HAP-1 (cell line): Measurements from ENCODE around the gene MAPK8.

Experiments
- DNase-seq, 2 experiments: peaks; one replicate each; pipeline ENCODE4 v3.0.0-alpha.2; 2016 to 2020; ENCODE audit warnings: low spot score in 2 of 2
- H3K27me3 ChIP-seq: fragments of 250-450 bp; sonication (Bioruptor Pico); 2 replicates; pipeline ENCODE4 v1.5.1; 2020; ENCODE audit warnings: low read depth, mild to moderate bottlenecking, moderate library complexity
- H3K36me3 ChIP-seq: fragments of 250-450 bp; sonication (Bioruptor Pico); replicated peaks from 2 replicates; pipeline ENCODE4 v1.5.1; 2020; ENCODE audit warnings: mild to moderate bottlenecking
- H3K4me1 ChIP-seq: fragments of 250-450 bp; sonication (Bioruptor Pico); 2 replicates; pipeline ENCODE4 v1.5.1; 2020; ENCODE audit warnings: mild to moderate bottlenecking
- H3K4me3 ChIP-seq: fragments of 250-450 bp; sonication (Bioruptor Pico); 2 replicates; pipeline ENCODE4 v1.5.1; 2020; ENCODE audit warnings: mild to moderate bottlenecking, moderate library complexity
- H3K9me3 ChIP-seq: fragments of 250-450 bp; sonication (Bioruptor Pico); 2 replicates; pipeline ENCODE4 v1.5.1; 2020; ENCODE audit warnings: mild to moderate bottlenecking, moderate library complexity
- in situ Hi-C: fragments of 300-500 bp; cut with MboI; formaldehyde crosslinking; loops from 3 replicates; pipeline ENCODE4 v1.14.3; 2020; ENCODE audit warnings: low sequenced_read_pairs, inconsistent platforms, mixed read lengths

Gene MAPK8

DNA sequence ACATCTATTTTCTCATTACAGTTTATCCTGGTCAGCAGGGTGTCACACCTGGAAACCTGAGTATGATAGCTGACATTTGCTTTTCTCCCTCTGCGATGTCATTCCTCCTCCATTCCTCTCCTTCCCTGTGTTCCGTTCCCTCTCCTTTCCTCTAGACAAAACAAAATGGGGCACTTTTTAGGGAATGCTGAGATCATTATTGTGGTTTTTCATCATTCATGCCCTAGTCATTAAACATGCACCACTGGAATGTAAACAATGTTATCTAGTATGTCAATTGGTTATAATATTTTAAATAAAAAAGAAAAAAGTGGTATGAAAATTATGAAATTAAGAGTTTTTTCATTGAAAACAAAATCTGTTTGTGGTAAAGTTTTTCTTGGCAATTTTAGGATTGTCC lies 132.6 kb downstream of the MAPK8 start:
- H3K27me3 ChIP-seq, result no peaks in the 10 kb centered on the region
- no peaks in the 10 kb centered on the region for H3K9me3 ChIP-seq
- H3K36me3 ChIP-seq, result no peaks in the 10 kb centered on the region
- H3K4me3 ChIP-seq, result no peak overlapping the region
- no peak for DNase-seq
- H3K4me1 ChIP-seq, result no peaks in the 10 kb centered on the region
- in situ Hi-C loops, result no loop called here

DNA sequence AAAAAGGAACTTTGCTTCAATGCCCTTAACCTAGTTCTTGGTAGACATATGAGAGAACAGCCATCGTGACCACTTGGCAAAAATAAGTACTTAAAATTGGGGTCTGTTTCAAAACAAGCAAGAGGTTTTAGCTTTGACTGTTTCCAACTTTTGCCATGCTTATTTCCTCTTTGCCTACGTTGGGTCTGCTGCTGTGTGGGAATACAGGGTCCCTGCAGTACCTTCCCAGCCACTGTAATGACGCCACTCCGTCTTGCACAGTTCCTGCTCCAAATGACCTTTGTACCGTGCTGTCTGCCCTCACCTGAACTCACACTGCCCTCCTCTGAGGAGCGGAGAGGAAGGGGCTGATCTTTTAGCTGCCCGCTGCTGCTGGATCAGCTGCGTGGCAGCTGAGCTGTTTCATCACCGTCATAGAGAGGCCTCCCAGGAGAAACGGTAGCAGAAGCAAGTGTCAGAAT lies 133.1 kb downstream of the MAPK8 start:
- no peaks in the 10 kb centered on the region for H3K9me3 ChIP-seq
- H3K4me3 ChIP-seq, result no peak overlapping the region
- no peaks in the 10 kb centered on the region for H3K36me3 ChIP-seq
- H3K4me1 ChIP-seq, result no peaks in the 10 kb centered on the region
- no peak for DNase-seq
- in situ Hi-C loops, result no loop called here
- no peaks in the 10 kb centered on the region for H3K27me3 ChIP-seq

DNA sequence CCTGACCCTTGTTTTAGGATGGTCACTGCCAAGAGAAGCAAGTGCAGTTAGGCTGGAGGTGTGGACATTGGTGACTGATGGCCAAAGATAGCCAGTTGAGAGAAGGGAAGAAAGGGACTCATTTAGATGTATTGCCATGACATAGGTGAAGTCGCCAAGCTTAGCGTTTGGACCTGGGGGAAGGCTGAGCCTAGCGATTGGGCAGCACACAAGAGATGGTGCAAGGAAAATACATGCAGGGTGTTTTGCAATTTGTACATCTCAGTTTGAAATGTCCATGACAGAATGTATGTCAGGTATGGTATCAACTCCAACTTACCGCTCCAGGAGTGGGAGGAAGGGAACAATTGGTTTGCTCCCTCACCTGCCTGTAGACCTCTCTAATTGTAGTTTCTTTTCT lies 134.3 kb downstream of the MAPK8 start:
- Histone ChIP-seq H3K4me1 (no peaks in the 10 kb centered on the region), H3K9me3 (no peaks in the 10 kb centered on the region), H3K4me3 (no peak overlapping the region), H3K36me3 (no peaks in the 10 kb centered on the region), H3K27me3 (no peaks in the 10 kb centered on the region)
- DNase-seq, result no peak
- in situ Hi-C loops, result no loop called here

DNA sequence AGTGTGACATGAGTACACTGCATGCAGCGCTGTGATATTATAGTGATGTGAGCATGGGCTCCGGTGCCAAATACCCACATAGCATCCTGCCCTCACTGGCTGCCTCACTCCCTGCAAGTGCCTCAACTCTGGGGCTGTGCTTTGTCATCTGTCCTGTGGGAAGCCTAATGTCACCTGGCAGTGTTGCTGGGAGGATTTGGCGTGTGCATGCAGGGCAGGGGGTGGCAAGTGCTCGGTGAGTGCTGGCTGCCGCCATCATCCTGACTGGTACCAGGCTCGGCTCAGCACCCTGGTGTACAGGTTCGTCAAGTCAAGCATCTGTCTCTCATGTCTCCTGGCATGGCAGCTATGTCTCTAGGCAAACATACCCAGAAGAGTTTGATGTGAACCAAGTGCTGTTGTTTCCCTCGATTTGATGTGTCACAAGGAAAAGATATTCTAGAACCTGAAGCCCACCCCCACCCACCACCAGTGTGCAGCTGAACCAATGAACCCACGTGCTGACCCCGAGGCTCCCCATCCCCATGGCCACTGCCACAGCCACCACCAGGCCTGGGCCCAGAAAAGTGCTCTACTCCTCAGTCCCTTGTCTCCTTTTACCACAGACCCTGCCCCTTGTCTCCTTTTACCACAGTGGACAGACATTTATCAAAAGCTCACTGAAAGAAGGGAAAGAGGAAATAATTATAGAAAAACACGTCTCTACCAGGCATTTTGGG lies 135.8 kb downstream of the MAPK8 start:
- no peak for DNase-seq

DNA sequence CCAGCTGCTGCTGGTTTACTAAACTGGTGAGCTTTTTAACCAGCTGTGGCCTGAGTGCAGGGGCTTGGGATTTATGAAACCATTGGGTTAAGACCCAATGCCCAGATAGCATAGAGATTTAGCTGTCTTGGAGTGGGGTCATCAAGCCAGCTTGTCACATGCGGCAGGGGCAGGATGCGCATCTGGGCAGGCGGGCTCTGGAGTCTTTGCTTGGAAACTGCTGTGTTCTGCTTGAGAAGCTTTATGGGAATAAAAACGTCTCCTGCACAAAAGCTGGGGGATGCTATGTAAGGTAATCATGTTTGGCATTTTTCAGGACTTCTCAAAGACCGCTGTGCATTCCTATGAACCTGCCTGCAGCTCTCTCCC lies 136.3 kb downstream of the MAPK8 start:
- H3K4me1 ChIP-seq, result no peaks in the 10 kb centered on the region
- H3K27me3 ChIP-seq, result no peaks in the 10 kb centered on the region
- no peak overlapping the region for H3K4me3 ChIP-seq
- H3K36me3 ChIP-seq, result no peaks in the 10 kb centered on the region
- no peak for DNase-seq
- H3K9me3 ChIP-seq, result no peaks in the 10 kb centered on the region
- in situ Hi-C loops, result no loop called here

More for the DNA sequence above, 135.8 kb downstream of the MAPK8 start:
- Histone ChIP-seq H3K9me3 (no peaks in the 10 kb centered on the region), H3K36me3 (no peaks in the 10 kb centered on the region), H3K4me1 (no peaks in the 10 kb centered on the region), H3K4me3 (no peak overlapping the region), H3K27me3 (no peaks in the 10 kb centered on the region)
- in situ Hi-C loops, result no loop called here

DNA sequence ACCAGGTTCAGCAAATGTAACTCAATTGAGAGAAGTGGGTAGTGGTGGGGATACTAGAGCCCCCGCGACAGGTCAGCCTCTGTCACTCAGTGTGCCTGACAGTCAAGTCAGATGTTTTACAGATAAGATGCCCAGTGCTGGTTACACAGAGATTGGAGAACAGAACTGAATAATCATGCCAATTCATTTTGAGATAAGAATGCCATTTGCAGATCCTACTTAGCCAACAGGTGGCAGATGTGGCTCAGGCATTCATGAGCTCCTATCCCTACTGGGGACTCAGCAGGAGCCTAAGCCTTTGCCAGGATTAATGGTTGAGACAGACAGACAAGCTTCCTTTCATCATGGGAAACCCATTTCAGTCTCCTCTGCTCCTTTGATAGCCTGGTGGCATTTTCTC lies 137.8 kb downstream of the MAPK8 start:
- in situ Hi-C loops, result no loop called here
- no peaks in the 10 kb centered on the region for H3K9me3 ChIP-seq
- DNase-seq, result no peak
- H3K4me3 ChIP-seq, result no peak overlapping the region
- H3K27me3 ChIP-seq, result no peaks in the 10 kb centered on the region
- no peaks in the 10 kb centered on the region for H3K4me1 ChIP-seq
- H3K36me3 ChIP-seq, result no peaks in the 10 kb centered on the region

DNA sequence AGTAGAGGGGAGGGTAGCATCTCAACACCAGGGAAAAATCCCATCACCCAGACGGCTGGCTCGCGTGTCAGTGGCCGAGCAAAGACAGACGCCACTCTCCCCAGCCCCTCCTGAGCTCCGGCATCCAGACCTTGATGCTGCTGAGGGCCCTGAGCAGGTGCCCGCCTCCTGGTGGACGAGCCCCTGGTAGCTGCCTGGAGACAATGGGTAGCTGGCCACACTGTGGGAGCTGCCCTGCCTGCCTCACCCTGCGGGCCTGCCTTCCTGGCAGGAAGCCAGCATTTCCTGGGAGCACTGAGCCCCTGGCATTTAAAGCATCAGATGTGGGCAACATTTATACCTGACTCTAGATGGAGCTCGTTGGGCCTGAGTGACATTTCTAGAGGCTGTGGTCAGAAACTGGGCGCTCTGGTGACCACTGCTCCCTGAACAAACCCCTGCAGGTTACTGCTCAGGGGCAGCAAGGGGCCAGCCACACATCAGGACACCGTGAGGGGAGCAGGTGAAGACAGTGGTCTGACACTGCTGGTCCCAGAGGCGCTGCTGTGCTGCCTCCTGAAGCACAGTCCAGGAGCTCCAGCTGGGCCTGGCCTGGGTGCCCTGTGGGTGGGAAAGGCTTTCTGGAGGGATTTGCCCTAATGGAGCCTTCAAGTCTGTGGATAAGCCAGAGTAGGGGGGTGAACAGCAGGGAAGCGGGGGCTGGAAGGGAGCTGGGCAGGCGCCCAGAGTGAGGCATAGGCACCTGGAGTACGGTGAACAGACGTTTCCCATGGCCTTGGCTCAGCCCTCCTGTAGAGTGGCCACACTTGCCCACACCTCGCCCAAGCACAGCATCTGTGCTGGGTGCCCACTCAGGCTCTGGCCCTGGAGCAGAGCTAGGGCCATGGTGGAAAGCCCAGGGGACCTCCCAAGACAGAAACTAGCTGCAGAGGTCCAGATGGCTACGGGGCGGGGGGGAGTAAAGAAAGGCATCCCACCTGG lies 138.7 kb downstream of the MAPK8 start:
- no peak overlapping the region for H3K4me3 ChIP-seq
- no peaks in the 10 kb centered on the region for H3K36me3 ChIP-seq
- DNase-seq, result no peak
- in situ Hi-C loops, result no loop called here
- no peaks in the 10 kb centered on the region for H3K9me3 ChIP-seq
- no peaks in the 10 kb centered on the region for H3K27me3 ChIP-seq
- no peaks in the 10 kb centered on the region for H3K4me1 ChIP-seq

DNA sequence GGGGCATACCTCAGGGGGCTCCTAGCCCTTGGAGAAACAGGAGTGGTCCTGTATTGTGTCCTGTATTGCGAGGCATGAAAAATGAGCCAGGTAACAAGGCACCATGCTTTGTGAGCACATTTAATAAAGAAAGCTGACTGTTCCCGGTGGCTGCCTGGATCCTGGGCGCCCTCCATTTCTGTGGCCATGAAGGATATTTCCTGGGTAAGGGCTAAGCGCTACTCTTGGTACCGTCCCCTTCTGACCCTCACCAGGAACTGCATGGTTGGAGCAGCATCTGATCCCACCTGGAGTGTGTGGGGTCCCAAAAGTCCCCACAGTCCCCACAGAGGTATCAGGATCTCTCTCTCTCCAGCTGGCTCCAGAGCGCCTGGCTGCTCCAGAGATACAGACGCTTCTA lies 139.5 kb downstream of the MAPK8 start:
- in situ Hi-C loops, result no loop called here
- DNase-seq, result no peak
- Histone ChIP-seq H3K9me3 (no peaks in the 10 kb centered on the region), H3K4me3 (no peak overlapping the region), H3K27me3 (no peaks in the 10 kb centered on the region), H3K4me1 (no peaks in the 10 kb centered on the region), H3K36me3 (no peaks in the 10 kb centered on the region)

DNA sequence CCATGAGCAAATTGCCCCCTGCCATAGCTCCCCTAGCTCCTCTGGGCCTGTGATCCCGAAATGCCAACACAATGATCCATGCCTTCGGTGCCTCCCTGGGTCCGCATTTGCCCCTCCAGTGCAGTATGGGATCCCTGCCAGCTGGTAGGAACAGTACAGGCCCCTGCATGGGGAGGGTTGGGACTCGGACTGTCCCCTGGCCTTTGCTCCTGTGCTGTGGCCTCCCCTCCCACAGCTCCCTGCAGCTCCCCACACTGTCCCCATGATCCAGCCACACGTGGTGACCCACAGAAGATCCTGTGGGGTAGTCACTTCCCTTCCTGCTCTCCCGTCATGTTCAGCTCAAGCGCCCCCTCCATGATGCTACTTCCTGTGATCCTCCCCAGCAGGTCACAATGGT lies 140.3 kb downstream of the MAPK8 start:
- DNase-seq, result no peak
- H3K27me3 ChIP-seq, result no peaks in the 10 kb centered on the region
- in situ Hi-C loops, result no loop called here
- H3K4me3 ChIP-seq, result no peak overlapping the region
- no peaks in the 10 kb centered on the region for H3K36me3 ChIP-seq
- no peaks in the 10 kb centered on the region for H3K9me3 ChIP-seq
- no peaks in the 10 kb centered on the region for H3K4me1 ChIP-seq

DNA sequence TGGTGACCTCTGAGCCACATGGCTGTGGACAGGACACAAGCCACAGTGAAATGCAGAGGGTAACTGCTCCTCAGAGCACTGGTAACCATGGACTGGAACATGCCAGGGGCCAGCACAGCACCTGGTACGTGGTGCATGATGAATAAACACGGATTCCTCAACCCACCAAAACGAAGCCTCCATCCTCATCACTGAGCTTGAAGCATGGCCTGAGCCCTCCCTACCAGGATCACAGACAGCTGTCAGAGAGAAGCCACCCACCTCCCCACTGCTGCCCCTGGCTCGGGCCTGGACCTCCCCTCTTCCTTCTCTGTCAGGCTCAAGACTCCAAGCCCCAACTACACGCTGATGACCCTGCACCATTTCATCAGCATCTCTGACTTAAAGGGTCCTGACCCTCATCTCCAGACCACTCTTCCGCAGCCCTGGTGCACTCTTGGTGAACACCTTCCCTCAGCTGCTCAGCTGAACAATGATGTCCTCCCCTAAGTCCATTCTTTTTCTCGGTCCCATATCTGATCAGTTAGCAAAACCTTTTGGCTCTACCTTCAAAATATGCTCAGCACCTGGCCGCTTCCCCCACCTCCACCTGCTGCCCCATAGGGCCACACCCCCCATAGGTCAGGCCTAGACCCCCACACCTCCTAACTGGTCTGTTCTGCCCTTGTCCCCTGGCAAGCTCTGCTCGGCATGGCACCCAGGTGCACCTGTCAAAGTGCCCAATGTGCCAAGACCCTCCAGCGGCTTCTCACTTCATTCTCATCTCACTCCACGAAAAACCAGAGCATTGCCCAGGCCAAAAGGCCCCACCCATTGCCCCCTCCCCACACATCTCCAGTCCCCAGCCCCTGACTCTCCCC lies 141.1 kb downstream of the MAPK8 start:
- H3K27me3 ChIP-seq, result no peaks in the 10 kb centered on the region
- no peak for DNase-seq
- no peaks in the 10 kb centered on the region for H3K9me3 ChIP-seq
- in situ Hi-C loops, result no loop called here
- no peak overlapping the region for H3K4me3 ChIP-seq
- no peaks in the 10 kb centered on the region for H3K36me3 ChIP-seq
- no peaks in the 10 kb centered on the region for H3K4me1 ChIP-seq

DNA sequence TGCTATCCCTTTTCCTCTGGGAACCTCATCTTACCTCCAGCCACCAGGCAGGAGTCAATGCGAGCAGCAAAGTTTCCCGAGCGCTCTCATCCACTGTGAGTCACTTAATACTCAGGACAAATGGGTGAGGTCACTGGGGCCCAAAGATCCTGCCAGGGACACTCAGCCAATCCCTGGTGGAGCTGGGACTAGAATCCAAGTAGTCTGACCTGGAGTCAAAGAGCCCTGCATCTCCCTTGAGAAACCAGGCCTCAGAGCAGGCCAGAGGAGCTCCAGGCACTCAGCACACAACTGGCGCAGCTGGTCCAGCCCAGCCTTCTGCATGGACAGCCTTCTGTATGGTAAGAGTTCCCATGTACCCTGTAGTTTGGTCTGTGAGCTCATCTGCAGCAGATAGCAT lies 142.3 kb downstream of the MAPK8 start:
- DNase-seq, result no peak
- Histone ChIP-seq H3K27me3 (no peaks in the 10 kb centered on the region), H3K4me1 (no peaks in the 10 kb centered on the region), H3K36me3 (no peaks in the 10 kb centered on the region), H3K4me3 (no peak overlapping the region), H3K9me3 (no peaks in the 10 kb centered on the region)
- in situ Hi-C loops, result no loop called here

DNA sequence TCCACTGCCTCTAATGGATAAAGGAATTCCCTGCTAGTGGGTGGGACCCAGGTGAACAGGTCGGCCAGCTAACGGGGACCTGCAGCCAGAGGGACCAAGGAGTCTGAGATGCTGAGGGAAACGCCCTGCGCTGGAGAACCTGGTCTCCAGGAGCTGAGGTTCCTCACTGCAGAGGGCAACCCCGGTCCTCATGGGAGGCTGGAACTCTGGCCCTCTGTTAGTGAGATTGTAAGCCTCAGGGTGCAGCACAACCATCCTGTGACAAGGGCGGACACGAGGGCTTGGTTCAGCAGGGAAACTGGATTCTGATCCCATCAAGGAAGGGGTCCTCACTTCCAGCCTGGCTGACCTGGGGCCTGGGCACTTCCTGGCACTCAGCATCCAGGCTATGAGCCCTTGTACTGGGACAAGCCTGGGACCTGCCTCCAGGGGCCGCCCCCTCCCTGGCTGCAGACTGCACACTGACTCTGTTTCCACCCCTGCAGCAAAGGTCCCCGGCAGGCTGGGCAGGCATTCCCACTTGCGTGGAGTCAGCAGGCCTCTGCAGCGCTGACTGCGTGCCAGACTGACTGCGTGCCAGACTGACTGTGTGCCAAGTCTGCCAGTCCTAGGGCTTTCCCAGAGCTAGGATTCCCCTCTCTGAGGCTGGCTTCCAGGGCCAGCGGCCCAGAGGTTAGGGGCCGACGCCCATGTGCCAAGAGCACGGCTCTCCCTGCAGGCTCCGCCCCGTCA lies 143.2 kb downstream of the MAPK8 start:
- DNase-seq, result no peak
- no peaks in the 10 kb centered on the region for H3K4me1 ChIP-seq
- H3K27me3 ChIP-seq, result no peaks in the 10 kb centered on the region
- H3K36me3 ChIP-seq, result no peaks in the 10 kb centered on the region
- H3K4me3 ChIP-seq, result no peak overlapping the region
- in situ Hi-C loops, result no loop called here
- no peaks in the 10 kb centered on the region for H3K9me3 ChIP-seq

DNA sequence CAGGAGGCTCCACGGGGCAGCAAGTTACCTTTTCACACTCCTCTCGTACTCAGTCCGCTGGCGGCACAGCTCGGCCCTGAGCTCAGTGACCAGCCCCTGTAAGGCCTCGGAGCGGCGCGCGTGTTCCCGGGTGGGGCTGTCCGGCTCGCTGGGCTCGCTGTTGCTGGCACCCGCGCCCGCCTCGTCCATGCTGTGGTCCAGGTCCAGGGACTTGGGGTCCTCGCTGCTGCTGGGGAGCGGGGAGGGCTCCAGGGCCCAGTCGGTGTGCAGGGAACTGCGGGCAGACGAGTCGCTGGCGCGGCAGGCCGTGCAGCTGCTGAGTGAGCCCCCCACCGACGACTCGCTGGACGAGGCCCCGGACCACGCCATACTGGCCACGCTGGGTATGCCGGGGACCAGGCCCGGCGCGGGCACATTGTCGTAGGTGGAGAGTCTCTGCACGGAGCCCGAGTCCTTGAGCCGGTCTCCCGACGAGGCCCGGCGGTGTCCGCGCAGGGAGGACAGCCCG lies 143.8 kb downstream of the MAPK8 start:
- no peaks in the 10 kb centered on the region for H3K4me1 ChIP-seq
- H3K9me3 ChIP-seq, result no peaks in the 10 kb centered on the region
- H3K36me3 ChIP-seq, result no peaks in the 10 kb centered on the region
- DNase-seq, result no peak
- in situ Hi-C loops, result no loop called here
- H3K27me3 ChIP-seq, result no peaks in the 10 kb centered on the region
- H3K4me3 ChIP-seq, result no peak overlapping the region
